HG03039 (cell line): ENCODE measurements around the gene SSRP1.
"Not testable (repeated sequence)": the region's sequence is repeated elsewhere in the genome, so short reads cannot be mapped to it uniquely, and the experiment has no call there.

ENCODE experiments used
- ATAC-seq: cut with Tn5 transposase; IDR thresholded peaks from one replicate; pipeline ENCODE4 v1.9.1; 2021; ENCODE audit warnings: mild to moderate bottlenecking, moderate library complexity; ENCODE audit not compliant: unreplicated experiment

Gene SSRP1

DNA sequence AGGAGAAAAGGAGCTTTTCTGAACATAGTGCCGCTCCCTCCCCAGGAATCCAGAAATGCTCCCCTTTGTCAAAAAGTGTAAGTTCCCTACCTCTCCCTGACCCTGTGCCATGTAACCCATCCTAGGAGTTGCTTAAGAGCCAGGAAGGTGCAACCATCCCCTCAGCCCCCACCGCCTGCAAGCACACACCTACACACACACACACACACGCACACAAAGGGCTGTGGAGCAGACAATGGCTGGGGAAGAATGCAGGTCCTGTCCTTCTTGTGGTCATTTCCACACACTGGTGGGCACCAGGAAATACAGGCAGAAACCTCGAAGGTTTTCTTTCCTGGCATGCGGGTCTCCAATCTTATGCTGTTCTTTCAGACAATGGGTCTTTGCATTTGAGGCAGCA lies 3.6 kb upstream of the SSRP1 start:
- no peak for ATAC-seq

DNA sequence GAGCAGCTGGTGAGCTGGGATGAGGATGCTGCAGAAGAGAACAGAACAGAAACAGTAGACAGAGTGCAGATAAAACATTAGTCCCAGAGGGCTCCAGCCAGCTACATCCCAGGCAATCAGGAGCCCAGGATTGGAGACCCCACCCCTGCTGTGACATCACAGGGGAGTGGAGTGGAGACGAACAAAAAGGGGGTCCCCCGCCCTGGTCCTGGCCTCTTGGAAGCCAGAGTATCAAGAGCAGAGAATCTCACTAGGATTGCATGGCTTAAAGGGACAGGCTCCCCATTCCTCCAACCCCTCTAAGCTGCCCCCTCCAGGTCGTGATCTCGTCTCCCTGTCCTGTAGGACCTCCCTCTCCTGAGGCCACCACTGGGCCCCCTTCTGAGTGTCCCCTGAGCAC lies 2.5 kb upstream of the SSRP1 start, which contains the start of gene P2RX3:
TSS of gene P2RX3 (plus strand) at position 211 of the 400 bp plus-strand sequence. CDS start 199 bp downstream, outside the sequence.
- no peak for ATAC-seq

DNA sequence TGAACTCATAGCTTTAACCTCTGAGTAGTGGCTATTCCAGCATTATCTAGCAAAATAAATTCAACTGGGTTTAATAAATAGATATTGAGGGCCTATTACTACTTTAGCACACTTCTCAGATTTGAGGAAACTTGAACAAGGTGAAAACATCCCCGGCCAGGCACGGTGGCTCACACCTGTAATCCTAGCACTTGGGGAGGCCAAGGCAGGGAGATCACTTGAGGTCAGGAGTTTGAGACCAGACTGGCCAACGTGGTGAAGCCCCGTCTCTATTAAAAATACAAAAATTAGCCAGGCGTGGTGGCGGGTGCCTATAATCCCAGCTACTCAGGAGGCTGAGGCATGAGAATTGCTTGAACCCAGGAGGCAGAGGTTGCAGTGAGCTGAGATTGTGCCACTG lies 1.2 kb upstream of the SSRP1 start:
- ATAC-seq = not testable (repeated sequence)

DNA sequence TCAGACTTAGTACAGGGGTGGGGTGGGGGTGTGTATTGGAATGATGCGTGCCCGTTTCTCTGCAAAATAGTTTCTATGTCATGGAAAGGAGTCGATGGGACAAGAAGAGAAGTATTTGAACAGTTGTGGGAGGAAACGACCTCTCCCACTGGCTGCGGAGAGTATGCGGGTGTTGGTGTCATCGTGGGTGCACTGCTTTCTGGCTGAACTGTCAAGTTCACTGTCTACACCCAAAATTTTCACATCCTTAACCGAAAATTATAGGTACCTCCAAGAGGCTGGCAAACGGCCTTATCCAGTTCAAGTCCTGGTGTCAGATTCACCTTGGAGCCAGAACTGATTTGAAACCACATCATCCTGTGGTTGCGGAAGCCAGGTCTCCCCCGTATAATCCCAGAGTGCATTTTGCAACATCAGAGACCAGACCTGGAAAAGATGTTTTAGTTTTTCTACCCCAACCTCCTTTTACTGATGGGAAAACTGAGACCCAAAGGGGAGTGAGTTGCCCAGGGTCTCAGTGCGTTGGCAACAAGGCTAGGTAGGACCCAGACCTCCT lies 497 bp upstream of the SSRP1 start:
- ATAC-seq = no peak

DNA sequence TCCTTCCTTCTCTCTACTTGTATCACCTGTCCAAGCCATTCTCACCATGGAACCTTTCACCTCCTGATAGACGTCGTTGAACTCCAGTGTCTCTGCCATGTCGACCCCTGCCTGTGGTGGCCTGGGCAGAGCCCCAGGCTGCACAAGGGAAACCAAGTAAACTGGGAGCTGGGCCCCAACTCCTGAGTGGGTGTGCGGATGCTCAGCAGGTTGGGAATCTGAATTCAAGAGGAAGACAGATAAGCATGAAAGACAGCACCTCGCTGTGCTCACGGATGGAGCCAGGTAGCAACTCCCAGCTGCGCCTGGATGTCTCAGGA lies 709 bp downstream of the SSRP1 start:
- no peak for ATAC-seq

DNA sequence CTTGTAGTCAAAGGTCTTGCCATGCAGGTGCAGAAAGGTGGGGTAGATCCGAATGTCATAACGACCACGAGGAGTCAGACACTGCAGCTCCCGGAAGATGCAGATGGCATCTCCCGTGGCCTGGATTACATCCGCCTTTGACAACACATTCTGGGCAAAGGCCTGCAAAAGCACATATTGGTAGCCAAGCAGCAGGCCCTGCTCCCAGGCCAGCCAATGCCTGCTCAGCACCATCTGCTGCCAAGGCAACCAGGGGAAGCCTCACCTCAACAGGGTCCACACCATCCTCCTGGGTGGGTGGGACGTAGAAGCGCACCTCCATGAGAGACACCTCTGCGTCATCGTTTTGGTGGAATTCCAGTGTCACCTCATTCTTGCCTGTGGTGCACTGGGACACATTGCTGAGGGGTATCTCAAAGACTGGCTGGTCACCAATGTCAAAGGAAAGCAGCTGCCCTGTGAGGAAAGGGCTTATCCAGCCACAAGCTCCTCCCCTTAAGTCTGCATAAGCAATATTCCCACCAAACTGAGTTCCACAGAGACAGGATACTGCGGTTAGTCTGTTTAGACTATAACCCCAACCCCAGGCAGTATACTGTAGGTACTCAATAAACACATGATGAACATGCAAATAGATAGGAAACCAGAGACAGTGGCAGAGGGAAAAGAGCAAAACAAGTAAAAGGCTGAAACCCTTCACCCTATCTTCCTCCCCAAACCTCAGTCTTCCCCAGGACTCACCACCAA lies 2.8 kb downstream of the SSRP1 start:
- ATAC-seq = no peak

DNA sequence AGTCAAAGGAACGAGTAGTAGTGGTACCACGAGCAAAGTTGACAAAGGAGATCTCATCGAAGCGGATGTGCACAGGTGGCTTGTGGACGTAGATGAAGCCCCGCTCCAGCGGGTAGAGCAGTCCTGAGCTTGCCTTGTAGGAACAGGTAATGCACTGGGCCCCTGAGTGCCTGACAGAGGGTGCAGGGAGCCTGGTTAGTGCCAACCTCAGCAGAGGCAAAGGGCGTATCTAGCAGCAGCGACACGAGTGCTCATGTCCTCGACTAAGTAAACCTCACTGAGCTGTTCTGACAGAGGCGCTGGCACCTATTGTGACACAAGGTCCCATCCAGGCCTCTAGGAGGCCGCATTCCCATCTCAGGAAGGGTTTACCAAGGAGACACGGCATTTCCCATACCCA lies 4.0 kb downstream of the SSRP1 start:
- no peak for ATAC-seq

DNA sequence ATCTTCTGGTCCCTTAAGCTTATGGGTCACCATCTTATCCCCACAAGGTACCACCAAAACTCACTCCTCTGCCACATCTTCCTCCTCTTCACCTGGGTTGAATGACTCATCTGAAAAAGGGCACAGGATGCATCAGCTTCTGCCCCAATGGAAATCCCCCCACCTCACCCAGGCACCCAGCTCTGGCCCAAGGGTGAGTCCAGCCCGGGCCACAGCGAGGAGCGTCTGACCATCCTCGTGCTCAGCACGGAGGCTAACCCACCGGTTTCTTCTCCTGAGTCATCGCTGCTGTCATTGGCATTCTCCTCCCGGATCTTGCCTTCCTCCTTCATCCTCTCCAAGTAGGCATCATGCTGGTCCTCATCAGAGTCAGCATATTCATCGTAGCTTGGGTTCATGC lies 5.7 kb downstream of the SSRP1 start:
- ATAC-seq = no peak

DNA sequence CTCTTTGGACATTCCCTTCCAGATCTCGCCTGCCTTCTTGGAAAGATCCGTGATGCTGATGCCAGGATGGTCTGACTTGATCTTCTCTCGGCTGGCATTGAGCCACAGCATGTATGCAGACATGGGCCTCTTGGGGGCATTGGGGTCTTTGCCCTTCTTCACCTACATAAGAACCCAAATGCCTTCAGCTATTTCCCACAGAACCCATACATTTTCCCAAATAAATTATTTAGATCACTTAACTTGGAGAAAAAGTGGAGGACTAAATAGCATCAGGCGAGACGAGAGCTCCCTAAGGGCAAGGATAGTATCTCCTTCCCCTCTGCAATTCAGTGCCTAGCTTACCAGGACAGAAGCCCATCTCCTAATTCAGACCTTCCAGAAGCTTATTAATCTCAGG lies 8.0 kb downstream of the SSRP1 start:
- no peak for ATAC-seq

DNA sequence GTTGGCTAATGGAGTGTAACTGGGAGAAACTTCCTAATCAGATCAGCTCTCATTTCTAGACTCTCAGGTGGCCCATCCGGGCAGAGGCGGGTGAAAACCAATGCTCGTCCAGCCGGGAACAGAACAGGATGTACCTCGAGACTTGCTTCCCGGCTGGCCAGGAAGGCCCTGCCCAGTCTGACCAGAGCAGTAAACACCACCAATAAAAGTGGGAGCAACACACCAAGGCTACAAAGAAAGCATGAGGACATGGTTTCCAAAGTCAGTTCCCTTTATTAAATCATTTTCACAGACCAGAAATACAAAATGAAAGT lies 10.0 kb downstream of the SSRP1 start:
- peak; percentile 0 for ATAC-seq

DNA sequence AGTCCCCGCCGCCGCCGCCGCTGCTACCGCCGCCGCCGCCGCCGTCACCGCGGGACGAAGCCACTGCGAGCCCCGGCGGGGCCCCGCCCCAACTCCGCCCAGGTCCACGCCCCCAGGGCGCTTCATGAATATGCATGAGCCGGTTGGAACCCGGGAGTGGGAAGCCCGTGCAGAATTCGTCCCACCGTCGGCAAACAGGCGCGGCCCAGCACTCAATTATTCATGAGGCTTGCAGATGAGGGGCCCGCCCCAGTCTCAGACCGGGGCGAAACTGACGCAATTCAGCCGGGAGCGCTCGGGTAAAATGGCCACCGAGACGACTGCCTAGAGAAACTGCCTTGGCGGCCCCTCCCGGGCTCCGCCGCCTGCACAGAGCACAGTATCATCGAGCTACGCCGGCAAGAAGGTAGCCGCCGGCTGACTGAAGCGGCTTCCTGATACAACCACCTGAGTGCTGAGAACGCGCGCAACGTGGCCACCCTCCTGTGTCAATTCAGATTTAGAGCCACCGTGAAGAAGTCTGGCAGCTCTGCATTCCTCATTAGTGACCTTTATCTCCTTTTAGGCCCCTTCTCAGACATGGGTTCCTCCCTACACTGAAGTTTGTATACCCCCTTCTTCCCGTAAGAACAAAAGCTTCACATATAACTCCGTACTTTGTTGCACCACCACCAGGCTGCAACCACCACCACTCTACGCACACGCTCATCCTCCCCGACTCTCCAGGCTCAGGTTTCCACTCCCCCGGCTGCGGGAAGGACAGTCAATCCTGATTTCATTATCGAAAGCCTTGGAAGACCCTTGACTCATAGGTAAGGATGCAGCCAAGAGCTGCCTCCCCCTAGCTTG lies 10.6 kb downstream of the SSRP1 start, which contains the start of gene TNKS1BP1:
TSS of gene TNKS1BP1 (minus strand) at position 67 of the 849 bp plus-strand sequence. CDS start 3,067 bp downstream, outside the sequence.
- ATAC-seq = peak; percentile 87

DNA sequence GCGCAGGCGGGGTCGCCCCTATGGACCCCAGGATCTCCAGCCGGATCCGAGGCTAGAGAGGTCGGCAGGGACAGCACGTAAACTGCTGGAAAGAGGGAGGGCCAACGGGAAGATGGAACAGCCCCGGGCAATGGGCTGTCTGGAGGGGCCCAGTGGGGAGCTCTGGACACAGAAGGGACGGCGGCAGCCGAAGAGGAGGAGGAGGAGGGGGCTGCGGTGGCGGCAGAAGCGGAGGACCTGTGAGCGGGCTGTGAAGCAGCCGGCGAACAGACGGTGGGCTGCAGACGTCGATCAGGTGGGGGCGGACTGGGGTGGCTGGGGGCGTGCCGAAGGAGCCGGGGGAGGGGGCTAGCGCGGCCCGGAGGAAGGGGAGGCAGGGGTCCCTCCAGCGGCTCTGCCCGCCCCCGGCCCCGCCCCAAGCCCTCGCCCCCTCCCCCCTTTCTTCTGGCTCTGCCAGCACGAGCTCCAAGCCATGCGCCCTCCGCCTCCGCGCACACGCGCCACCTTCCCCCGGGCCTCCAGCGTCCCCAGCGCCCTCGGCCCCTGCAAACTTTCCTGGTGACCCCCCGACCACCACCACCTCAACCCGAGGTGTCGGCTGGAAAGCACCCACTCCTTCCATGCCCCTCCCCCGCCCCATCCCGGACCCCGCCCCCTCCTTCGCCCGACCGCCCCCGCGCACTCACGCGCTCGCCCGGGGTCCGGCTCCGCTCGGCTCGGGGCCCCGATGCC lies 11.4 kb downstream of the SSRP1 start:
- no peak for ATAC-seq

DNA sequence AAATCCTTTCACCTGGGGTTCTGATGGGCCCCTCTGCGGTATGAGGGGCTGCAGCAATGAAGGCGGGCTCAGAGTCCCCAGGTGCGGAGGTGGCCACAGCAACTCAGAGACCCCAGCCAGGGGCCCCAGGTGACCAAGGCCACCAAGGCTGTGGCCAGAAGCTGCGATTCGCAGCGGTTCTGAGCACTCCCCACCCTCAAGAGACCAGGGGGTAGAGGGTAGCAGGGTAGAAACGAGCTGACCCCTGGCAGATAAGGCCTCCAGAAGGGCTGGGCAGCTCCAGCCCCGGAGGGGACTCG lies 11.9 kb downstream of the SSRP1 start:
- ATAC-seq = no peak

DNA sequence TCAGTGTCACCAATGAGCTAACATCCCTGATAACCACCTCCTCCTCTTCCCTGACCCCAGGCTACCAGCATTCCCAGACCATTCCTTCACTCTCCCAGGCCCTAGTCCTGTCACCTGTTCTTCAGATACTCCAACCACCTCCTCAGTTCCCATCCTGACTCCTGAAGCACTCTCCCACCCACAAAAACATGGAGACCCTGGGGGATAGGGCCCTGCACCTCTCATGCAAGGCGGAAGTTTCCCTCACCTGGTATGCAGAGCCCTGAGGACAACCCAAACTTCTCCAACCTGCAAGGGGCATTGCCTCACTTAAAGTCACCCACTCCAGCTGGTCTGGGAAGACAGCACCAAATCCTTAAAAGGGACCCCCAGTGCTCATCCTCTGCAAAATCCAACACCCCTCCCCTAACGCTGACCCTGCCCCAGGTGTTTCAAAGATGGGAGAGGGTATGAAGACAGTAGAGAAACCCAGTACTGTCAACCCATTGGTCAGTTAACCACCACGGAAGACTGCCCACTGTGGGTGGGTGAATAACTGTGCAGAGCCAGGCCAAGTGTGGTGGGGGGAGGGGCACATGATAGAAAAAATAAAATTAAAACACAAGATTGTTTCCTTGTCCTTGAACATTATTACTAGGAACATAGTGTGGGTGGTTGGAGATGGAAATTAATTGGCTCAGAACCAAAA lies 12.4 kb downstream of the SSRP1 start:
- no peak for ATAC-seq

DNA sequence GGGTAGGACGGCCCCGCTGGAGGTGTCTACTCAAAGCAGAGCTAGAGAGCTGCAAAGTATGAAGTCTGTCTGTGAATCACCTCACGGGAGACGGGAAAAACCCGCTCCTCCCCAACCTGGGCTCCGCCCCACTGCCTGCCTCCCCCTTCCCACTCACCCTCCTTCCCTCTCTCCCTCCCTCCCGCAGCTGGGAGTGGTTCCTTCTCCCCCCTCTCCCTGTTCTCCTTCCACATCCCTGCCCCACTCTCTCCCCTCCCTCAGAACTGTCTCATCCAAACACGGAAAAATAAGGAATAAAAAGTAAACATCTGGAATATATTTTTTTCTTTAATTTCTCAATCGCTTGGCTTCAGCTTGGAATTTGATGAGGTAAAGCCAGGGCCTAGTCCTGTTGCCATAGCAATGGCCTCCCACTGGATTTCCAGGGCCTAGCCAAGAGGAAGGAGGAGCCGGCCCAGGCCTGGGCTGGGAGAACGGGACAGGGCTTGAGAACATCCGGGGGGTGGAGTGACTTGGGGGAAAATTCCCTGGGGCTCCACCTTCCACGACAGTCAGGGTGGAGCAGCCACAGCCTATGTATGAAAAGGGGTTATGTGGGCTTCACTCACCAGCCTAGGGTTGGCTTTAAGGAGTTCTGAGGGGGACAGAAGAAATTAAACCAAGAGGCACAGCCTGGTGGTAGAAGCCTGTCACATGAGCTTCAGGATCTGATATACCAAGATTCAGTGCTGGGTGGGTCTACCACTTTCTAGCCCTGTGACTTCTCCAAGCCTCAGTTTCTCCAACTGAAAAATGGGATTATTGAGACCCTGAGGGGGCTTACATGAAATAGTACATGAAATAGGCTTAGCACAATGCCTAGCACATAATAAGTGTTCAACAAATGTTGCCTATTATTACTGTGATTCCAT lies 13.2 kb downstream of the SSRP1 start:
- no peak for ATAC-seq

DNA sequence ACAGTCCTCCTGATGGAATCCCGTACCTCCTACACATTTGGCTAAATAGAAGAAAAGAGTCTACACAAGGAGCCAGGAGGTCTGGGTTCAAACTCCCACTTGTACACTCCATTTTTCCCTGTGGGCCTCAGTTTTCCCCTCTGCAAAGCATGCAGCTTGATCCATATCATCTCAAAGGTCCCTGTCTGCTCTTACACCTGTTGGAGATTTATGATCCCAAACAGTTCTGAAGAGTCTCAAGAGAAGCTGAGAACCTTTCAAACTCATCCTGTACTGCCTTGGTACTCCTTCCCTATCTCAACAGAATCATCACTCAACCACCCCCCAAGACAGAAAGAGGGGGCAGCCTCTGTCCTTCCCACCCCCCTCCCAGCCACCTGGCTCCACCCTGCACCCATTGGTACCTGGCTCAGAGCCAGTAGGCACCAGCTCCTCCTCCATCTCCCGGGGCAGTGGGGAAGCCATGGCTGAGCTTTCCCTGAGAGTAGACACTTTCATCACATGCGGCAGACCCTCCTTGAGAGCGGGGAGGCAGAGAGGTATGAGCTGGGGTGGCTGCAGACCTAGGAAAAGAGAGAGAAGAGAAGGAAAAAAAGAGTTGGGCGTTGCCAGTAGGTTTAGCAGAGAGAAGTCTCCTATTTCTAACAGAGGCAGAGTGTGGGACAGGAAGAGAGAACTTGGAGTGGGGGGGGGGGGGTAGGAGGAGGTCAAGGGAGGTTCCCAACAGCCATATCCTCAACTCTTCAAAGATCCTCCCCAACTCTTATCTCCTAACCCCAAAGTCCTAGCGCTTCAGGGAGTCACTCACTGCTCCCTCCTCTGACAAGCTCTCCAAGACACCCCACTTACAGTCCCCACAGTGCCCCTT lies 14.1 kb downstream of the SSRP1 start:
- no peak for ATAC-seq

DNA sequence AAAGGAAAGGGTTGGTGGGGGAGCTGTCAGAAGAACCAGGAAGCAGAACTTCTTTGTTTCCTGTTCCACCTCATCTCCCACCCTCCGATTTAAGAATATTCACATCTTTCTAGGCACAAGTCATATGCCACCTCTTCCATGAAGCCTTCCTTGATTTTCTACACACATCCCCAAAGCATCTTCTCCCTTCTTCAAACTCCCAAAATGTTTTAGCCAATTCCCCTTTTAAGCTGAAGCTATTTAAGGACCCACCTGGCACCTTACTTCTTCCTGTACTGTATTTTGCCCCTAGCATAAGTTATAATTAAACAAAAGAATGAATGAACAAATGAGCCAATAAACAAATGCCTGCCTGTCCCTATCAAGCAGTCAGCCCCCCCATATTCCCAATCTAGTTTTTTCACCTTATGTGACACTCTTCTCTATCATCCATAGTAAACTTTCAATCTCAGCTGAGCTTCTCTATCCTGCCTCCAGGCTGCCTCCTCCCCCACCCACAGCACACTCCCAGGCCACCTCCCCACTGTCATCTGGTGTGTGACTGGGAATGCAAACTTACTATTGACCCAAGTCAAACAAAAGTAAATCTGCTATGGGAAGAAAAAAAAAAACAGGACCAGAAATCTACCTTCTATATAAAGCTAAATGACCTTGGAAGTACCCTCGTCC lies 14.8 kb downstream of the SSRP1 start:
- no peak for ATAC-seq

DNA sequence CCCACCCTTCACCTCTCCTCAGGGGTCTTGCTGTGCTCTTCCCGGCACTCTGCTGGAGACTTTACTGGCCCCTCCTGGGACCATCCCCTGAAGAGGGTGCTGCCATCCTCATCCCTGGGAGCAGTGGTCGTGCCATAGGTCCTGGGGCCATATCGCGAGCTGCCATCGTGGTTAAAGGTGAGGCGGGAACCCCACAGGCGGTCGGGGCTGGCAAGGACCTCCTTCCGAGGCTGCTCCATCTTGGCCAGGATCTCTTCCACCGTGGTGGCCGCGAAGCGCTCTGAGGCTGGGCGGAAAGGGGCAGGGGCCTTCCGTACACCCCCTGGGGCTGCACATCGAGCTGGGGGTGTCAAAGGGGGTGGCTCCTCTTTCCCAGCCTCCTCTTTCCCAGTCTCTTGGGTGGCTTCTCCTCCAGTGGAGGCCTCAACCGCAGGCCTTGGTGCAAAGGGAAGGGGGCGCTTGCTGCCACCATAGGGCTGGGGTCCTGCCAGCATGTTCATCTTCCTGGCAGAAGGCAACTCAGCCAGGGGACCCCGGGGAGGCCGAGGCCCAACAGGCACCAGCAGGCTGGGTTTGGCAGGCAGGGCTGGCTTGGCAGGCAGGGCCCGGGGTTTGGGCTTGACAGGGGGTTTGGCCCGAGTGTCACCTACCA lies 15.5 kb downstream of the SSRP1 start:
- no peak for ATAC-seq
